Measurements from ENCODE around the gene PAQR7.

- TF ChIP-seq CTCF (IDR thresholded peaks at IDR 0.05) (no peak), POLR2A (IDR thresholded peaks at IDR 0.05) (no peak)
These were observed 32.7 kb upstream of the PAQR7 start for GRCh38 chr1:25908161-25908560.

Measured in esophagus squamous epithelium (tissue), 4 donors.